Measurements from ENCODE around the gene KLHL2. TPM values are rescaled to one million over a fixed set of nuclear protein-coding genes. Genes with fewer than 3 reads are reported as not detected.
"Not testable (repeated sequence)": the region's sequence is repeated elsewhere in the genome, so short reads cannot be mapped to it uniquely, and the experiment has no call there.

Gene KLHL2
- total RNA-seq, 4 donors from 2014 or later, result 23.5 to 35.3 (median 27.2) TPM

GRCh38 chr4:165208221-165208652 is 876 bp downstream of the KLHL2 start:
- Histone ChIP-seq H3K4me3 (peak overlapping the region; percentile 81 to 98 (median 96)), H3K9me3 (no peaks in the 10 kb centered on the region), H3K27me3 (no peaks in the 10 kb centered on the region), H3K4me1 (peaks cover 12 to 32% (median 27%) of the 10 kb centered on the region in 4 donors), H3K27ac (replicated peaks in 1 of 4) (peak overlapping the region; percentile 85 to 94 (median 91)), H3K36me3 (no peaks in the 10 kb centered on the region)
- intact Hi-C loops (cut with DNase I), result loop anchor here (1.0 to 10.0 kb wide), 3 partner anchors 76 to 257 kb away; partner anchors contain the start of gene MSMO1
- WGBS, result 9% methylated on average over 13 of the region's 13 CpGs
- no peak for TF ChIP-seq POLR2AphosphoS5 (IDR thresholded peaks at IDR 0.05)
- DNase-seq (ENCODE audit: extremely low spot score), result no peak

GRCh38 chr4:165208741-165209388 is 1.5 kb downstream of the KLHL2 start:
- Histone ChIP-seq H3K27ac (replicated peaks in 1 of 4) (peak overlapping the region in 1 of 4 donors; percentile 85), H3K4me1 (peaks cover 12 to 32% (median 27%) of the 10 kb centered on the region in 4 donors), H3K9me3 (no peaks in the 10 kb centered on the region), H3K36me3 (no peaks in the 10 kb centered on the region), H3K4me3 (peak overlapping the region; percentile 81 to 98 (median 96)), H3K27me3 (no peaks in the 10 kb centered on the region)
- TF ChIP-seq POLR2A (IDR thresholded peaks at IDR 0.05; ENCODE audit: low read depth) (no peak), POLR2AphosphoS5 (IDR thresholded peaks at IDR 0.05) (no peak), EP300 (IDR thresholded peaks at IDR 0.05) (no peak), CTCF (IDR thresholded peaks at IDR 0.05) (no peak)
- intact Hi-C loops (cut with DNase I), result loop anchor here (1.0 to 10.0 kb wide), 3 partner anchors 77 to 256 kb away; partner anchors contain the start of gene MSMO1
- DNase-seq (ENCODE audit: extremely low spot score), result no peak
- 51% methylated on average over 10 of the region's 10 CpGs for WGBS

GRCh38 chr4:165209796-165210195 is 2.4 kb downstream of the KLHL2 start:
- no peaks in the 10 kb centered on the region for H3K9me3 ChIP-seq
- H3K27me3 ChIP-seq, result no peaks in the 10 kb centered on the region
- intact Hi-C loops (cut with DNase I), result loop anchor here (5.0 to 10.0 kb wide), 2 partner anchors 77 to 255 kb away; no protein-coding TSS in a partner anchor
- no peak for TF ChIP-seq EP300 (IDR thresholded peaks at IDR 0.05)
- no peak for TF ChIP-seq POLR2AphosphoS5 (IDR thresholded peaks at IDR 0.05)
- TF ChIP-seq CTCF (IDR thresholded peaks at IDR 0.05), result no peak
- TF ChIP-seq POLR2A (IDR thresholded peaks at IDR 0.05; ENCODE audit: low read depth), result no peak
- H3K4me1 ChIP-seq, result peaks cover 12 to 38% (median 29%) of the 10 kb centered on the region in 4 donors
- WGBS, result 92% methylated on average over 5 of the region's 5 CpGs
- no peaks in the 10 kb centered on the region for H3K36me3 ChIP-seq
- DNase-seq (ENCODE audit: extremely low spot score), result no peak
- no peak overlapping the region for H3K4me3 ChIP-seq
- H3K27ac ChIP-seq (replicated peaks in 1 of 4), result no peak overlapping the region

- no peak for DNase-seq (ENCODE audit: extremely low spot score)
- Histone ChIP-seq H3K36me3 (no peaks in the 10 kb centered on the region), H3K9me3 (no peaks in the 10 kb centered on the region), H3K4me3 (no peak overlapping the region), H3K4me1 (peaks cover 16 to 45% (median 37%) of the 10 kb centered on the region in 4 donors), H3K27me3 (no peaks in the 10 kb centered on the region), H3K27ac (replicated peaks in 1 of 4) (no peak overlapping the region)
- intact Hi-C loops (cut with DNase I), result no loop called here
- TF ChIP-seq EP300 (IDR thresholded peaks at IDR 0.05) (no peak), POLR2A (IDR thresholded peaks at IDR 0.05; ENCODE audit: low read depth) (no peak), POLR2AphosphoS5 (IDR thresholded peaks at IDR 0.05) (no peak), CTCF (IDR thresholded peaks at IDR 0.05) (no peak)
- WGBS, result 92% methylated on average over 1 of the region's 1 CpG
These were observed 3.2 kb downstream of the KLHL2 start for GRCh38 chr4:165210566-165210965.

GRCh38 chr4:165212647-165213046 is 5.3 kb downstream of the KLHL2 start:
- 97% methylated on average over 2 of the region's 2 CpGs for WGBS
- H3K4me3 ChIP-seq; DNase-seq (ENCODE audit: extremely low spot score); H3K27me3 ChIP-seq; intact Hi-C loops (cut with DNase I); H3K36me3 ChIP-seq; H3K9me3 ChIP-seq; H3K27ac ChIP-seq (replicated peaks in 1 of 4): not testable (repeated sequence)
- H3K4me1 ChIP-seq, result peaks cover 10 to 52% (median 44%) of the 10 kb centered on the region in 4 donors

GRCh38 chr4:165213404-165213803 is 6.0 kb downstream of the KLHL2 start:
- H3K36me3 ChIP-seq; H3K4me3 ChIP-seq; H3K9me3 ChIP-seq; intact Hi-C loops (cut with DNase I); H3K27me3 ChIP-seq; DNase-seq (ENCODE audit: extremely low spot score); H3K27ac ChIP-seq (replicated peaks in 1 of 4): not testable (repeated sequence)
- peaks cover 10 to 51% (median 42%) of the 10 kb centered on the region in 4 donors for H3K4me1 ChIP-seq
- WGBS, result 94% methylated on average over 1 of the region's 1 CpG

GRCh38 chr4:165213991-165214709 is 6.8 kb downstream of the KLHL2 start:
- H3K4me3 ChIP-seq; H3K27ac ChIP-seq (replicated peaks in 1 of 4); DNase-seq (ENCODE audit: extremely low spot score); H3K27me3 ChIP-seq; intact Hi-C loops (cut with DNase I); H3K9me3 ChIP-seq; H3K36me3 ChIP-seq: not testable (repeated sequence)
- peaks cover 7 to 43% (median 34%) of the 10 kb centered on the region in 4 donors for H3K4me1 ChIP-seq
- WGBS, result 92% methylated on average over 6 of the region's 6 CpGs

- H3K36me3 ChIP-seq; H3K9me3 ChIP-seq; DNase-seq (ENCODE audit: extremely low spot score); intact Hi-C loops (cut with DNase I); H3K4me3 ChIP-seq; H3K27me3 ChIP-seq; H3K27ac ChIP-seq (replicated peaks in 1 of 4): not testable (repeated sequence)
- WGBS, result 36% methylated on average over 2 of the region's 2 CpGs
- peaks cover 6 to 33% (median 28%) of the 10 kb centered on the region in 4 donors for H3K4me1 ChIP-seq
These were observed 7.8 kb downstream of the KLHL2 start for GRCh38 chr4:165215034-165215751.
